Endodermal cell (in vitro differentiated cells): ENCODE measurements around the gene PM20D2. TPM values are rescaled to one million over a fixed set of nuclear protein-coding genes. Genes with fewer than 3 reads are reported as not detected.

Source experiments
- DNase-seq: peaks from one replicate; pipeline ENCODE4 v3.0.0-alpha.2; 2017
- H3K27ac ChIP-seq: 2 replicates; pipeline ENCODE4 v1.5.1; 2013; ENCODE audit warnings: mild to moderate bottlenecking, low read depth, low read length, moderate library complexity
- H3K27me3 ChIP-seq: 2 replicates; pipeline ENCODE4 v1.6.1; 2013; ENCODE audit warnings: mild to moderate bottlenecking, low read length, moderate library complexity; ENCODE audit not compliant: insufficient read depth, control insufficient read depth, poor library complexity, severe bottlenecking
- H3K36me3 ChIP-seq: 2 replicates; pipeline ENCODE4 v1.7.0; 2013; ENCODE audit warnings: mild to moderate bottlenecking, low read length, moderate library complexity; ENCODE audit not compliant: control insufficient read depth, insufficient read depth
- H3K4me1 ChIP-seq: one replicate; pipeline ENCODE4 v1.7.0; 2013; ENCODE audit warnings: low read length; ENCODE audit not compliant: control insufficient read depth, insufficient read depth
- H3K4me3 ChIP-seq: 2 replicates; pipeline ENCODE4 v1.5.1; 2013; ENCODE audit warnings: mild to moderate bottlenecking, low read length, moderate library complexity
- H3K9ac ChIP-seq: 2 replicates; pipeline ENCODE4 v1.6.1; 2013; ENCODE audit warnings: mild to moderate bottlenecking, low read length, moderate library complexity; ENCODE audit not compliant: poor library complexity, severe bottlenecking; ENCODE audit errors: extremely low read depth
- H3K9me3 ChIP-seq: 2 replicates; pipeline ENCODE4 v1.6.1; 2013; ENCODE audit warnings: mild to moderate bottlenecking, low read length, moderate library complexity; ENCODE audit not compliant: control insufficient read depth
- H3K27ac Mint-ChIP-seq: 2 replicates; pipeline ENCODE4 v1.8.0; 2020; ENCODE audit warnings: mixed read lengths
- H3K27me3 Mint-ChIP-seq: 2 replicates; pipeline ENCODE4 v1.8.0; 2021; ENCODE audit warnings: mild to moderate bottlenecking, mixed read lengths; ENCODE audit not compliant: insufficient read depth
- H3K36me3 Mint-ChIP-seq: 2 replicates; pipeline ENCODE4 v1.8.0; 2020; ENCODE audit warnings: low read depth, mixed read lengths
- H3K4me1 Mint-ChIP-seq: 2 replicates; pipeline ENCODE4 v1.8.0; 2020; ENCODE audit warnings: mixed read lengths
- H3K4me3 Mint-ChIP-seq: 2 replicates; pipeline ENCODE4 v1.8.0; 2020; ENCODE audit warnings: mild to moderate bottlenecking, moderate library complexity, mixed read lengths
- H3K9me3 Mint-ChIP-seq: 2 replicates; pipeline ENCODE4 v1.8.0; 2020; ENCODE audit warnings: mild to moderate bottlenecking, mixed read lengths
- CTCF ChIP-seq: fragments of 200-600 bp; sonication (generic); conservative IDR thresholded peaks from 2 replicates; pipeline ENCODE4 v1.5.0; 2021; ENCODE audit warnings: antibody characterized with exemption, mild to moderate bottlenecking
- WGBS, 2 experiments: methylation state at CpG; one replicate each; pipeline versions ENCODE4 v1.1.5 to v1.1.7; 2013; ENCODE audit warnings: missing lambda C conversion rate in 2 of 2, mixed read lengths in 1 of 2; ENCODE audit not compliant: insufficient coverage in 1 of 2, insufficient read length in 1 of 2; 5-methylcytosine and 5-hydroxymethylcytosine counted together
- total RNA-seq, 2 donors: library from RNA; stranded (reverse); fragmentation: NEBNext Ultra II Directional in 1 of 2; extraction: Animal tissue kit (Norgen Biotek cat#: 25700) in 1 of 2; gene quantifications; 2 replicates in 1 of 2; 3 replicates in 1 of 2; pipeline ENCODE4 v1.2.1, GENCODE V29; 2021

Gene PM20D2
- total RNA-seq, 2 donors from 2014 or later = 5.1 to 8.5 TPM

GRCh38 chr6:89148016-89148750, 2.3 kb downstream of the PM20D2 start:
- Histone ChIP-seq H3K4me3 (no peak overlapping the region), H3K27ac (no peak overlapping the region), H3K27me3 (peaks cover 41% of the 10 kb centered on the region), H3K4me1 (no peaks in the 10 kb centered on the region), H3K9ac (no peak overlapping the region), H3K9me3 (no peaks in the 10 kb centered on the region), H3K36me3 (no peaks in the 10 kb centered on the region)
- no peak for DNase-seq
- no peaks in the 10 kb centered on the region for H3K36me3 Mint-ChIP-seq
- no peak for TF ChIP-seq CTCF
- H3K27ac Mint-ChIP-seq = no peak overlapping the region
- no peaks in the 10 kb centered on the region for H3K9me3 Mint-ChIP-seq
- peaks cover 56% of the 10 kb centered on the region for H3K27me3 Mint-ChIP-seq
- H3K4me3 Mint-ChIP-seq = no peak overlapping the region
- WGBS, 2 experiments = 92 to 93% methylated on average over 11 to 17 of the region's 17 CpGs
- no peaks in the 10 kb centered on the region for H3K4me1 Mint-ChIP-seq

- H3K27ac Mint-ChIP-seq = no peak overlapping the region
- H3K27ac ChIP-seq = no peak overlapping the region
- no peaks in the 10 kb centered on the region for H3K4me1 Mint-ChIP-seq
- H3K36me3 Mint-ChIP-seq = no peaks in the 10 kb centered on the region
- TF ChIP-seq CTCF = no peak
- H3K4me1 ChIP-seq = no peaks in the 10 kb centered on the region
- H3K4me3 ChIP-seq = no peak overlapping the region
- H3K9me3 ChIP-seq = no peaks in the 10 kb centered on the region
- DNase-seq = no peak
- no peaks in the 10 kb centered on the region for H3K9me3 Mint-ChIP-seq
- H3K9ac ChIP-seq = no peak overlapping the region
- WGBS, 2 experiments = no CpG with 5 or more reads among the region's 1 CpG
- no peaks in the 10 kb centered on the region for H3K36me3 ChIP-seq
- no peaks in the 10 kb centered on the region for H3K27me3 ChIP-seq
- no peak overlapping the region for H3K4me3 Mint-ChIP-seq
- peaks cover 7% of the 10 kb centered on the region for H3K27me3 Mint-ChIP-seq
Observed at GRCh38 chr6:89154131-89154530, 8.3 kb downstream of the PM20D2 start.

- H3K36me3 Mint-ChIP-seq = no peaks in the 10 kb centered on the region
- no peaks in the 10 kb centered on the region for H3K9me3 Mint-ChIP-seq
- no peak overlapping the region for H3K27ac ChIP-seq
- no peaks in the 10 kb centered on the region for H3K4me1 ChIP-seq
- H3K27ac Mint-ChIP-seq = no peak overlapping the region
- DNase-seq = no peak
- H3K27me3 ChIP-seq = no peaks in the 10 kb centered on the region
- H3K9ac ChIP-seq = no peak overlapping the region
- no peaks in the 10 kb centered on the region for H3K9me3 ChIP-seq
- no peak overlapping the region for H3K4me3 Mint-ChIP-seq
- H3K4me1 Mint-ChIP-seq = no peaks in the 10 kb centered on the region
- H3K4me3 ChIP-seq = no peak overlapping the region
- no peaks in the 10 kb centered on the region for H3K27me3 Mint-ChIP-seq
- no peaks in the 10 kb centered on the region for H3K36me3 ChIP-seq
- 91 to 97% methylated on average over 3 of the region's 4 CpGs for WGBS, 2 experiments
- TF ChIP-seq CTCF = no peak
Observed at GRCh38 chr6:89160331-89161092, 14.7 kb downstream of the PM20D2 start.
